H1 (cell line): ENCODE measurements around the gene RAB31. TPM values are rescaled to one million over a fixed set of nuclear protein-coding genes. Genes with fewer than 3 reads are reported as not detected.

Experiments used
- CTCF ChIA-PET: fragments of 300-600 bp; sonication (Branson Sonifier 250); formaldehyde crosslinking; loops from one replicate; lab custom pipeline; 2021; ENCODE audit not compliant: partially characterized antibody; lab: Charles Lee
- POLR2A ChIA-PET: fragments of 300-600 bp; sonication (Branson Sonifier 250); formaldehyde crosslinking; loops from one replicate; lab custom pipeline; 2021; ENCODE audit warnings: inconsistent platforms; ENCODE audit not compliant: partially characterized antibody; lab: Charles Lee
- DNase-seq, 2 experiments: peaks; one replicate each; pipeline versions ENCODE4 v3.0.0 to v3.0.0-alpha.2; 2010 to 2022; ENCODE audit warnings: low spot score in 2 of 2, low read depth in 1 of 2, mixed read lengths in 1 of 2
- FAIRE-seq: peaks from 2 replicates; lab custom pipeline; 2011; peaks lifted over from hg19 to GRCh38; lab: Jason Lieb, UNC
- H2AFZ ChIP-seq: 2 replicates; pipeline ENCODE4 v1.8.1; 2012; ENCODE audit warnings: low read length, inconsistent platforms
- H2AK5ac ChIP-seq: 2 replicates; pipeline ENCODE4 v1.6.1; 2013; ENCODE audit warnings: low read depth, low read length
- H2BK120ac ChIP-seq: replicated peaks from 2 replicates; pipeline ENCODE3; 2013; ENCODE audit warnings: low read depth, low read length, inconsistent platforms
- H2BK12ac ChIP-seq: 2 replicates; pipeline ENCODE4 v1.6.1; 2013; ENCODE audit warnings: low read depth, low read length
- H2BK15ac ChIP-seq: 2 replicates; pipeline ENCODE4 v1.6.1; 2013; ENCODE audit warnings: low read length
- H2BK20ac ChIP-seq: 2 replicates; pipeline ENCODE4 v1.6.1; 2013; ENCODE audit warnings: low read length
- H2BK5ac ChIP-seq: 2 replicates; pipeline ENCODE4 v1.6.1; 2013; ENCODE audit warnings: low read depth, low read length
- H3K14ac ChIP-seq: 2 replicates; pipeline ENCODE4 v1.6.1; 2013; ENCODE audit warnings: inconsistent platforms; ENCODE audit not compliant: insufficient read length
- H3K18ac ChIP-seq: 2 replicates; pipeline ENCODE4 v1.6.1; 2013; ENCODE audit warnings: low read length; ENCODE audit errors: extremely low read depth
- H3K23ac ChIP-seq: 2 replicates; pipeline ENCODE4 v1.6.1; 2013; ENCODE audit warnings: inconsistent platforms; ENCODE audit not compliant: insufficient read length
- H3K23me2 ChIP-seq: 2 replicates; pipeline ENCODE4 v1.6.1; 2013; ENCODE audit warnings: low read depth, low read length
- H3K27ac ChIP-seq: 2 replicates; pipeline ENCODE4 v1.6.1; 2011; ENCODE audit warnings: low read depth, low read length, inconsistent platforms
- H3K27me3 ChIP-seq, 4 experiments: replicated peaks in 1 of 4; 1 replicate in 1 of 4; 2 replicates in 3 of 4; pipeline versions ENCODE4 v1.6.1 to v1.8.1; 2011 to 2013; ENCODE audit warnings: low read length in 3 of 4, mild to moderate bottlenecking in 3 of 4, inconsistent platforms in 2 of 4, mixed read lengths in 2 of 4, moderate library complexity in 1 of 4; ENCODE audit not compliant: control insufficient read depth in 3 of 4, insufficient read depth in 3 of 4; ENCODE audit errors: extremely low read depth in 1 of 4
- H3K36me3 ChIP-seq, 4 experiments: 2 replicates each; pipeline versions ENCODE4 v1.6.1 to v1.8.1; 2011 to 2013; ENCODE audit warnings: mild to moderate bottlenecking in 4 of 4, low read length in 3 of 4, moderate library complexity in 2 of 4, control low read depth in 1 of 4, inconsistent platforms in 1 of 4; ENCODE audit not compliant: insufficient read depth in 4 of 4, control insufficient read depth in 2 of 4
- H3K4ac ChIP-seq: replicated peaks from 2 replicates; pipeline ENCODE3; 2013; ENCODE audit warnings: low read length, low read depth, mixed read lengths, inconsistent platforms; ENCODE audit not compliant: insufficient read length
- H3K4me1 ChIP-seq, 4 experiments: replicated peaks in 1 of 4; 1 replicate in 1 of 4; 2 replicates in 3 of 4; pipeline versions ENCODE4 v1.6.1 to v1.8.1; 2011 to 2013; ENCODE audit warnings: low read length in 3 of 4, inconsistent platforms in 2 of 4, mixed read lengths in 1 of 4; ENCODE audit not compliant: insufficient read depth in 4 of 4, control insufficient read depth in 3 of 4
- H3K4me2 ChIP-seq, 2 experiments: 2 replicates each; pipeline versions ENCODE4 v1.6.1 to v1.8.1; 2011 to 2013; ENCODE audit warnings: low read depth in 2 of 2, low read length in 2 of 2, control low read depth in 1 of 2, inconsistent platforms in 1 of 2, mild to moderate bottlenecking in 1 of 2; ENCODE audit not compliant: insufficient read depth in 1 of 2
- H3K4me3 ChIP-seq, 4 experiments: fragments of 200-600, 300-600 bp in 1 of 4; sonication (generic), shearing (Covaris generic), sonication (Bioruptor Twin) in 1 of 4; 2 replicates each; pipeline versions ENCODE4 v1.5.1 to v1.8.1; 2011 to 2016; ENCODE audit warnings: low read length in 4 of 4, low read depth in 3 of 4, control low read depth in 2 of 4, inconsistent platforms in 2 of 4, mild to moderate bottlenecking in 2 of 4, mixed read lengths in 1 of 4, moderate library complexity in 1 of 4; ENCODE audit not compliant: insufficient read depth in 2 of 4; ENCODE audit errors: extremely low read depth in 1 of 4
- H3K56ac ChIP-seq: replicated peaks from 2 replicates; pipeline ENCODE3; 2013; ENCODE audit warnings: low read depth, mild to moderate bottlenecking, mixed read lengths, low read length, inconsistent platforms; ENCODE audit not compliant: insufficient read length
- H3K79me1 ChIP-seq: 2 replicates; pipeline ENCODE4 v1.6.1; 2013; ENCODE audit warnings: low read depth, low read length, control low read depth
- H3K79me2 ChIP-seq, 2 experiments: 2 replicates each; pipeline versions ENCODE4 v1.6.1 to v1.8.1; 2012 to 2013; ENCODE audit warnings: low read length in 2 of 2, mild to moderate bottlenecking in 2 of 2, inconsistent platforms in 1 of 2; ENCODE audit not compliant: insufficient read depth in 2 of 2, control insufficient read depth in 1 of 2
- H3K9ac ChIP-seq, 4 experiments: replicated peaks in 1 of 4; 1 replicate in 1 of 4; 2 replicates in 3 of 4; pipeline versions ENCODE4 v1.6.1 to v1.8.1; 2011 to 2013; ENCODE audit warnings: low read depth in 3 of 4, low read length in 3 of 4, control low read depth in 2 of 4, mild to moderate bottlenecking in 2 of 4, moderate library complexity in 2 of 4, inconsistent platforms in 1 of 4; ENCODE audit errors: extremely low read depth in 1 of 4
- H3K9me3 ChIP-seq, 2 experiments: 2 replicates each; pipeline versions ENCODE4 v1.6.1 to v1.8.1; 2012 to 2013; ENCODE audit warnings: mild to moderate bottlenecking in 2 of 2, moderate library complexity in 2 of 2, control low read depth in 1 of 2, inconsistent platforms in 1 of 2, low read depth in 1 of 2, low read length in 1 of 2, mixed read lengths in 1 of 2; ENCODE audit not compliant: insufficient read depth in 2 of 2
- H4K20me1 ChIP-seq, 2 experiments: replicated peaks in 1 of 2; 2 replicates each; pipeline versions ENCODE3 to v1.8.1; 2011 to 2013; ENCODE audit warnings: inconsistent platforms in 2 of 2, low read length in 2 of 2, mild to moderate bottlenecking in 1 of 2; ENCODE audit not compliant: insufficient read depth in 2 of 2, control insufficient read depth in 1 of 2
- H4K5ac ChIP-seq: 2 replicates; pipeline ENCODE4 v1.6.1; 2013; ENCODE audit warnings: low read length, low read depth, mixed read lengths, inconsistent platforms; ENCODE audit not compliant: insufficient read length
- H4K8ac ChIP-seq: 2 replicates; pipeline ENCODE4 v1.8.0; 2013; ENCODE audit warnings: mild to moderate bottlenecking, moderate library complexity, low read length, inconsistent platforms; ENCODE audit not compliant: insufficient read depth; ENCODE audit errors: extremely low read depth
- H4K91ac ChIP-seq: replicated peaks from 2 replicates; pipeline ENCODE3; 2013; ENCODE audit warnings: low read length, mixed read lengths, inconsistent platforms; ENCODE audit not compliant: insufficient read length
- WGBS, 2 experiments: shearing (Covaris generic) in 1 of 2; methylation state at CpG; one replicate each; pipeline versions ENCODE4 v1.1.6 to v1.1.7; 2013 to 2015; ENCODE audit warnings: low lambda C conversion rate in 2 of 2, mixed read lengths in 2 of 2, inconsistent platforms in 1 of 2, low coverage in 1 of 2, missing lambda C conversion rate in 1 of 2; ENCODE audit not compliant: insufficient replicate concordance in 2 of 2, insufficient coverage in 1 of 2, insufficient read length in 1 of 2; ENCODE audit errors: extremely low coverage in 1 of 2, missing lambda C conversion rate in 1 of 2; 5-methylcytosine and 5-hydroxymethylcytosine counted together
- polyA plus RNA-seq, 7 experiments: library from polyadenylated mRNA; depleted of rRNA in 3 of 7; stranded (reverse) in 5 of 7; unstranded in 2 of 7; fragments of >200 nt in 5 of 7; fragments of 200-250 nt in 2 of 7; gene quantifications; 1 replicate in 5 of 7; 2 replicates in 1 of 7; 4 replicates in 1 of 7; pipeline versions ENCODE4 v1.2.1 to v1.2.3, GENCODE V29; 2011 to 2013; ENCODE audit warnings: missing spikeins in 2 of 7, mixed read lengths in 2 of 7
- total RNA-seq: library from RNA; stranded (reverse); fragmentation: NEBNext Ultra II Directional; extraction: Animal tissue kit (Norgen Biotek cat#: 25700); gene quantifications from 2 replicates; pipeline ENCODE4 v1.2.1, GENCODE V29; 2021
- TF ChIP-seq, protein P1 (sequence below): IDR thresholded peaks from 2 replicates; pipeline ENCODE4 v1.6.1; 2011; ENCODE audit warnings: low read length, improper control_type of control experiment

The RAB31 gene
- total and polyA plus RNA-seq, 2 of the 8 experiments (the other 6 are each of a cell fraction or from before 2014, with no cell fraction given), result 15.2 to 40.9 TPM

DNA sequence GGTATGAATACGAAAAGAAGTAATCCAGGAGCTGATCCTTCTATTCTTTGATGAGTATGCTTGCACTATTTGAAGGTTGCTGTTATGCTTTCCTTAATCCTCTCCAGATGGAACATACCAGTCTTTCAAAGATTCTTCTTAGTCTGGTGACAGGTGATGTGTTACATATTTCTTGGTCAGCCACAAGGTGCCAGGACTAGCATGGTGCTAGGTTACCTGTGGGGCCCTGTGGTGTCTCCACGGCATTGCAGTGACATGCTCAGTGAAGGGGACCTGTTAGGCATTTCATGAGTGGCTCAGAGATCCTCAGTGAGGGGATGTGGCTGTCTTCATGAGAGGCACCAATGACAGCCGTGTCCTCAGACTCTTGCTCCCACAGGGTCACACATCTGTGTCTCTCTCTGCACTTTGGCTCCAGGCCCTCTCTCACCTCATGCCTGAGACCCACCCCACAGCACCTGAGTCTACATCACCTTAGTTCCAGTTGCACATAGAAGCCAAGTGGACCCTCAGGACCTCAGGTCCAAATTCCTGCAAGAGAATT is 13.1 kb upstream of the RAB31 start:
- Histone ChIP-seq H2BK12ac (no peak overlapping the region), H3K36me3 (no peaks in the 10 kb centered on the region), H3K9me3 (no peaks in the 10 kb centered on the region), H4K20me1 (no peaks in the 10 kb centered on the region), H3K56ac (no peak overlapping the region), H3K79me1 (no peaks in the 10 kb centered on the region), H3K79me2 (no peaks in the 10 kb centered on the region), H4K8ac (no peak overlapping the region), H3K27ac (no peak overlapping the region), H3K9ac (no peak overlapping the region), H4K5ac (no peak overlapping the region), H2BK5ac (no peak overlapping the region; the same call in 1 of the 2 replicates), H4K91ac (no peak overlapping the region), H2AK5ac (no peak overlapping the region), H2AFZ (no peak overlapping the region), H3K4me1 (no peaks in the 10 kb centered on the region), H2BK120ac (no peak overlapping the region), H3K4me3 (no peak overlapping the region), H3K23ac (no peak overlapping the region), H3K14ac (no peak overlapping the region), H2BK15ac (no peak overlapping the region), H3K27me3 (no peaks in the 10 kb centered on the region), H2BK20ac (no peak overlapping the region), H3K4me2 (no peak overlapping the region), H3K4ac (no peak overlapping the region), H3K23me2 (no peaks in the 10 kb centered on the region), H3K18ac (no peak overlapping the region)
- ChIA-PET CTCF (interaction anchor here (0.8 to 1.1 kb wide), 3 partner anchors 18 to 84 kb away, joined by 3 to 4 read pairs (median 3); no protein-coding TSS in a partner anchor), POLR2A (no interaction called here)
- 89% methylated on average over 3 of the region's 3 CpGs; no CpG with 5 or more reads in 1 of the 2 experiments for WGBS, 2 experiments
- TF ChIP-seq, protein P1, sequence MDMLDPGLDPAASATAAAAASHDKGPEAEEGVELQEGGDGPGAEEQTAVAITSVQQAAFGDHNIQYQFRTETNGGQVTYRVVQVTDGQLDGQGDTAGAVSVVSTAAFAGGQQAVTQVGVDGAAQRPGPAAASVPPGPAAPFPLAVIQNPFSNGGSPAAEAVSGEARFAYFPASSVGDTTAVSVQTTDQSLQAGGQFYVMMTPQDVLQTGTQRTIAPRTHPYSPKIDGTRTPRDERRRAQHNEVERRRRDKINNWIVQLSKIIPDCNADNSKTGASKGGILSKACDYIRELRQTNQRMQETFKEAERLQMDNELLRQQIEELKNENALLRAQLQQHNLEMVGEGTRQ, result no peak
- FAIRE-seq (no peak), DNase-seq (no peak)
